ENCODE results near the gene TRIM43. TPM values are rescaled to one million over a fixed set of nuclear protein-coding genes. Genes with fewer than 3 reads are reported as not detected.

Gene TRIM43
- total and polyA plus RNA-seq, 2 of the 4 experiments (the other 2 are of a cell fraction): not detected

GRCh38 chr2:95575857-95576256 is 15.9 kb upstream of the TRIM43 start:
- Histone ChIP-seq H3K4me3 (ENCODE audit: insufficient read depth, low read depth, low read length) (no peak overlapping the region), H3K4ac (ENCODE audit: low read depth, low read length) (no peak overlapping the region), H3K9me1 (ENCODE audit: insufficient read depth, low read length) (no peaks in the 10 kb centered on the region), H3K9ac (ENCODE audit: low read depth, low read length) (no peak overlapping the region), H2AK9ac (replicated peaks; ENCODE audit: low read depth, low read length, poor library complexity) (no peak overlapping the region), H3K14ac (replicated peaks; ENCODE audit: low read depth, low read length) (no peak overlapping the region), H2BK120ac (ENCODE audit: low read depth, low read length) (no peak overlapping the region), H3K9me3 (ENCODE audit: control insufficient read depth, insufficient read depth, low read length) (no peaks in the 10 kb centered on the region), H3K4me2 (ENCODE audit: low read depth, low read length) (no peak overlapping the region), H4K20me1 (ENCODE audit: insufficient read depth, low read length) (no peaks in the 10 kb centered on the region), H3K56ac (ENCODE audit: extremely low read depth, insufficient read depth, low read length) (no peak overlapping the region), H3K27ac (ENCODE audit: insufficient read depth, low read length) (no peak overlapping the region), H2BK5ac (ENCODE audit: low read depth, low read length, poor library complexity, severe bottlenecking) (no peak overlapping the region), H3K18ac (ENCODE audit: low read depth, low read length) (no peak overlapping the region), H3K79me1 (ENCODE audit: low read depth in 1 of 2, low read length in 2 of 2) (no peaks in the 10 kb centered on the region), H2BK20ac (ENCODE audit: low read depth, low read length) (no peak overlapping the region), H3K23ac (ENCODE audit: low read depth, low read length) (no peak overlapping the region), H3K36me3 (ENCODE audit: control insufficient read depth, insufficient read depth, low read length) (no peaks in the 10 kb centered on the region), H2AFZ (replicated peaks; ENCODE audit: low read length, poor library complexity) (no peak overlapping the region), H3K27me3 (ENCODE audit: control insufficient read depth, insufficient read depth, low read length) (peaks cover 8% of the 10 kb centered on the region; the same call in 1 of the 2 replicates), H4K5ac (ENCODE audit: low read depth, low read length) (no peak overlapping the region), H4K91ac (ENCODE audit: insufficient read depth, low read depth, low read length) (no peak overlapping the region), H2AK5ac (ENCODE audit: low read depth, low read length) (no peak overlapping the region), H3K4me1 (ENCODE audit: control insufficient read depth, insufficient read depth, low read length) (no peaks in the 10 kb centered on the region), H4K8ac (ENCODE audit: low read depth in 2 of 2, low read length in 2 of 2) (no peak overlapping the region), H2BK15ac (ENCODE audit: low read depth, low read length) (no peak overlapping the region)
- BruUV-seq (replicated peaks): no TSS peak
- no peak for ATAC-seq (ENCODE audit: low read depth)
- ChIA-PET POLR2A (ENCODE audit: unreplicated experiment) (no interaction called here), CTCF (no interaction called here)
- intact Hi-C loops (cut with micrococcal nuclease) (no loop called here), dilution Hi-C loops (cut with HindIII; ENCODE audit: low sequenced_read_pairs, unreplicated experiment) (no loop called here), in situ Hi-C loops (cut with MboI; ENCODE audit: low sequenced_read_pairs) (no loop called here)
- DNase-seq: no peak
- TF ChIP-seq RFX5 (IDR thresholded peaks at IDR 0.05; ENCODE audit: low read depth, low read length): no peak
- TF ChIP-seq MAFK (IDR thresholded peaks at IDR 0.05; ENCODE audit: low read depth, low read length): peak; percentile 82

Measured in IMR-90 (cell line).